ENCODE measurements around the gene OR6K6.

- no peak for TF ChIP-seq REST (IDR thresholded peaks at IDR 0.05; ENCODE audit: low read depth, low read length)
- TF ChIP-seq, protein P1, sequence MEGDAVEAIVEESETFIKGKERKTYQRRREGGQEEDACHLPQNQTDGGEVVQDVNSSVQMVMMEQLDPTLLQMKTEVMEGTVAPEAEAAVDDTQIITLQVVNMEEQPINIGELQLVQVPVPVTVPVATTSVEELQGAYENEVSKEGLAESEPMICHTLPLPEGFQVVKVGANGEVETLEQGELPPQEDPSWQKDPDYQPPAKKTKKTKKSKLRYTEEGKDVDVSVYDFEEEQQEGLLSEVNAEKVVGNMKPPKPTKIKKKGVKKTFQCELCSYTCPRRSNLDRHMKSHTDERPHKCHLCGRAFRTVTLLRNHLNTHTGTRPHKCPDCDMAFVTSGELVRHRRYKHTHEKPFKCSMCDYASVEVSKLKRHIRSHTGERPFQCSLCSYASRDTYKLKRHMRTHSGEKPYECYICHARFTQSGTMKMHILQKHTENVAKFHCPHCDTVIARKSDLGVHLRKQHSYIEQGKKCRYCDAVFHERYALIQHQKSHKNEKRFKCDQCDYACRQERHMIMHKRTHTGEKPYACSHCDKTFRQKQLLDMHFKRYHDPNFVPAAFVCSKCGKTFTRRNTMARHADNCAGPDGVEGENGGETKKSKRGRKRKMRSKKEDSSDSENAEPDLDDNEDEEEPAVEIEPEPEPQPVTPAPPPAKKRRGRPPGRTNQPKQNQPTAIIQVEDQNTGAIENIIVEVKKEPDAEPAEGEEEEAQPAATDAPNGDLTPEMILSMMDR (IDR thresholded peaks at IDR 0.05) = no peak
- TF ChIP-seq POLR2AphosphoS5 (IDR thresholded peaks at IDR 0.05; ENCODE audit: low read depth, low read length) = no peak
- no peak for TF ChIP-seq YY1 (IDR thresholded peaks at IDR 0.05; ENCODE audit: low read depth)
- no peak for TF ChIP-seq JUND (IDR thresholded peaks at IDR 0.05)
- TF ChIP-seq EP300 (IDR thresholded peaks at IDR 0.05; ENCODE audit: borderline replicate concordance in 1 of 2, low read depth in 1 of 2, low read length in 1 of 2) = no peak
- TF ChIP-seq, protein P2, sequence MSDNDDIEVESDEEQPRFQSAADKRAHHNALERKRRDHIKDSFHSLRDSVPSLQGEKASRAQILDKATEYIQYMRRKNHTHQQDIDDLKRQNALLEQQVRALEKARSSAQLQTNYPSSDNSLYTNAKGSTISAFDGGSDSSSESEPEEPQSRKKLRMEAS (IDR thresholded peaks at IDR 0.05; ENCODE audit: low read depth) = no peak
- TF ChIP-seq NRF1 (IDR thresholded peaks at IDR 0.05; ENCODE audit: low read depth, low read length) = no peak
- no peak for TF ChIP-seq MXI1 (IDR thresholded peaks at IDR 0.05; ENCODE audit: low read depth, low read length)
- TF ChIP-seq, protein P3, sequence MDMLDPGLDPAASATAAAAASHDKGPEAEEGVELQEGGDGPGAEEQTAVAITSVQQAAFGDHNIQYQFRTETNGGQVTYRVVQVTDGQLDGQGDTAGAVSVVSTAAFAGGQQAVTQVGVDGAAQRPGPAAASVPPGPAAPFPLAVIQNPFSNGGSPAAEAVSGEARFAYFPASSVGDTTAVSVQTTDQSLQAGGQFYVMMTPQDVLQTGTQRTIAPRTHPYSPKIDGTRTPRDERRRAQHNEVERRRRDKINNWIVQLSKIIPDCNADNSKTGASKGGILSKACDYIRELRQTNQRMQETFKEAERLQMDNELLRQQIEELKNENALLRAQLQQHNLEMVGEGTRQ (IDR thresholded peaks at IDR 0.05; ENCODE audit: borderline replicate concordance, low read depth, low read length) = no peak
- no peak for TF ChIP-seq RAD21 (IDR thresholded peaks at IDR 0.05; ENCODE audit: low read length)
Observed at GRCh38 chr1:158801396-158801795, 46.9 kb downstream of the OR6K6 start.

All from SK-N-SH (cell line).